ENCODE measurements around the gene COL5A3. TPM values are rescaled to one million over a fixed set of nuclear protein-coding genes. Genes with fewer than 3 reads are reported as not detected.
"Not testable (repeated sequence)": the region's sequence is repeated elsewhere in the genome, so short reads cannot be mapped to it uniquely, and the experiment has no call there.

The COL5A3 gene
- not detected for total RNA-seq

DNA sequence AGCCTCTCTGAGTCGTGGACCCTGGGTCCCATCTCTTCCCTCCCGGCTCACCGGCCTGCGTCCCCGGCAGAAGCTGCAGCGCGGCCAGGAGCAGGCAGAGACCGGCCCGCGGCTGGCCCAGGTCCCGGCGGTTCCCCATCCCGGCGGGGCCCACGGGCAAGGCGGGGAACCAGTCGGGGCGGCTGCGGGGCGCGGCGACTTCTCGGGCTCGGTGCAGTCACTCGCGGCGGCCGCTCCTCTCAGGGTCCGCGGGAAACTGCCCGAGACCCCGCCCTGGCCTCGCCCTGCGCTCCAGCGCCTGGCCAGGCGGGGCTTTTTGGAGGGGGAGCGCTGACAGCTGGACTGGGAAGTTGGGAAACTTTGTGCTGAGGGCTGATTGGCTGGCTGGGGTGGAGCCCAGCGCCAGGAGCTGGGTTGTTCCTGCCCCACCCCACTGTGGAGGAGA is at the start of gene COL5A3:
TSS of gene COL5A3 (minus strand) at position 258 of the 445 bp plus-strand sequence. CDS start at position 139, 119 bp downstream.
- Mint-ChIP-seq H3K4me1 (ENCODE audit: low read depth in 2 of 2) (peaks cover 33 to 38% of the 10 kb centered on the region in 2 donors), H3K27ac (no peak within 1 kb of the TSS), H3K4me3 (peak within 1 kb of the TSS; percentile 62), H3K9me3 (no peaks in the 10 kb centered on the region), H3K36me3 (no peaks in the 10 kb centered on the region), H3K27me3 (peaks cover 40 to 42% of the 10 kb centered on the region in 2 donors)
- no peak for DNase-seq (ENCODE audit: low spot score)
- no peak for ATAC-seq

DNA sequence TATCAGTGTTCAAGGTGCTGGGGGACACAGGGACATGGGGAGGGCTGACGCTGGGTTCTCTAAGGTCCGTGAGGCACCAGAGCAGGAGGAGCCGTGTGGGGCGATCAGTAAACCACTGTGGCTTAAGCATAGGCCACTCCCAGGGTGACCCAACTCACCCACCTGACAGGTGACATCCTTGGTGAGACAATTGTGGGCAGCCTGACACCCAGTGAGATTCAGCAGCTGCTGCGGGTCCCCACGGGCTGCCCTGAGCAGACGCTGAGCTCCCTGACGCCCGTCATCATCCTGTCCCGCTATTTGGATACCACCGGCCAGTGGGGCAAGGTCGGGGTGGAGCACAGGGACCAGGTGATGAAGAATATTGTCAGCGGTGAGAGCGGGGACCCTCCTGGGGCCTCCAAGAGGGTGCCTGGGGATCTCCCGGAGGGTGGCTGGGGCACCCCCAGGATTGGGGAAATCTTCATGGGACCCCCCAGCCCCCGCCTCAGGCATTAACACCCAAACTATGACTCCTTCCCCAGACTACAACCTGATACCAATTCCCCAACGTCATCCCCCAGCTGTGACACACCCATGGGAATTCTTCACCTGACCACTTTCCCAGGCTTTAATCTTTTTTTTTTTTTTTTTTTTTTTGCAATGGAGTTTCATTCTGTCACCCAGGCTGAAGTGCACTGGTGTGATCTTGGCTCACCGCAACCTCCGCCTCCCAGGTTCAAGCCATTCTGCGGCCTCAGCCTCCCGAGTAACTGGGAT is 42.5 kb upstream of the COL5A3 start:
- peaks cover 6 to 7% of the 10 kb centered on the region in 2 donors for H3K27me3 Mint-ChIP-seq
- H3K4me3 Mint-ChIP-seq = no peak overlapping the region
- no peak overlapping the region for H3K27ac Mint-ChIP-seq
- no peaks in the 10 kb centered on the region for H3K36me3 Mint-ChIP-seq
- ATAC-seq = no peak
- peaks cover 0 to 2% of the 10 kb centered on the region in 2 donors for H3K4me1 Mint-ChIP-seq (ENCODE audit: low read depth in 2 of 2)
- no peak for DNase-seq (ENCODE audit: low spot score)
- H3K9me3 Mint-ChIP-seq = no peaks in the 10 kb centered on the region

DNA sequence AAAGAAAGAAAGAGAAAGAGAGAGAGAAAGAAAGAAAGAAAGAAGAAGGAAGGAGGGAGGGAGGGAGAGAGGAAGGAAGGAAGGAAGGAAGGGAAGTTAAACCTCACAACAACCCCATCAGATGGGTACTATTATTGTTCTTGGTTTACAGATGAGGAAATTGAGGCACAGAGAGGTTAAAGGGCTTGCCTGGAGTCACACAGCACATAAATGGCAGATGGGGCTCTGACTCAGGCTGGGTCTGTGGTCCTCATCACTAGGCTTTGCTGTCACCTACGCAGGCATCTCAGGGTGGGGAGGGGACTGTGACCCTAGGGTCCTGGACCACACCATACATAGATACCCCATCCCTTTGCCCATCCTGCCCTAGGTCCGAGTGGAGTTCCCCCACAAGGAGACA is 39.3 kb upstream of the COL5A3 start:
- Mint-ChIP-seq H3K9me3 (no peaks in the 10 kb centered on the region), H3K27me3 (peaks cover 7 to 8% of the 10 kb centered on the region in 2 donors), H3K36me3 (no peaks in the 10 kb centered on the region), H3K4me1 (ENCODE audit: low read depth in 2 of 2) (peaks cover 0 to 2% of the 10 kb centered on the region in 2 donors), H3K4me3 (no peak overlapping the region), H3K27ac (no peak overlapping the region)
- no peak for DNase-seq (ENCODE audit: low spot score)
- no peak for ATAC-seq

DNA sequence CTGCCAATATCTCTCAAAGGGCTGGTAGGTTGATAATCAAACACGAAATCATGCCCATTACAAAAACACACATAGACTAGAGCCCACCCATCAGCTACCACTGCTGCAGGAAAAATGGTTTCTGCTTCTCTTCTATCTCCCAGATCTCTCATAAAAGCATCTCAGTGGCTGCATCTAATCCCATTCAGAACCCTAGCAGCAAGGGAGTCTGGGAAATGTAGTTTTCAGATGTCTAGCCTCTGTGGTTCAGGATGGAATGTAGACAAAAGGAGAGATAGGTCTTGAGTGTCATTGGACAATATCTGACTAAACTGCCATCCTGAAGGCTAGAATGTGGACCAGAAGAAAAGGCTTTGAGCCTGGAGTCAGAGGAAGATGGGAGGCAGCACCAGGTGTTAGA is 35.1 kb upstream of the COL5A3 start:
- Mint-ChIP-seq H3K4me1 (ENCODE audit: low read depth in 2 of 2) (peaks cover 0 to 7% of the 10 kb centered on the region in 2 donors), H3K36me3 (no peaks in the 10 kb centered on the region), H3K27ac (no peak overlapping the region), H3K4me3 (no peak overlapping the region), H3K27me3 (peaks cover 15 to 16% of the 10 kb centered on the region in 2 donors), H3K9me3 (peaks cover 2% of the 10 kb centered on the region)
- ATAC-seq (no peak), DNase-seq (ENCODE audit: low spot score) (no peak)

DNA sequence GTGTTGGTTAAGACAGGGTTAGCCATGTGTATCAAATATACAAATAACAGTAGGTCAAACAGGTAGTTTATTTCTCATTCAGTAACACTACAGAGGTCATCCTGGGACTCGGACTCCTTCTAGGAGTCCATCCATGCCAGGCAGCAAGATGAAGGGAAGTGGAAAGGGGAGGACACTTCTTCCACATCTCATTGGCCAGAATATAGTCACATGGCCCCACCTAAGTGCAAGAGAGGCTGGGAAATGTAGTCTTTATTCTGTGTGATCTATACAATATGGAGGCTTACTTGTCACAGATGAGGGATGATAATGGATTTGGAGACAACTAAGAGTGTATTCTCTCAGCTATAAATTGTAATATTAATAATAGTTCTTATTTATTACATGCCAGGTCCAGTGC is 34.1 kb upstream of the COL5A3 start:
- no peak for ATAC-seq

DNA sequence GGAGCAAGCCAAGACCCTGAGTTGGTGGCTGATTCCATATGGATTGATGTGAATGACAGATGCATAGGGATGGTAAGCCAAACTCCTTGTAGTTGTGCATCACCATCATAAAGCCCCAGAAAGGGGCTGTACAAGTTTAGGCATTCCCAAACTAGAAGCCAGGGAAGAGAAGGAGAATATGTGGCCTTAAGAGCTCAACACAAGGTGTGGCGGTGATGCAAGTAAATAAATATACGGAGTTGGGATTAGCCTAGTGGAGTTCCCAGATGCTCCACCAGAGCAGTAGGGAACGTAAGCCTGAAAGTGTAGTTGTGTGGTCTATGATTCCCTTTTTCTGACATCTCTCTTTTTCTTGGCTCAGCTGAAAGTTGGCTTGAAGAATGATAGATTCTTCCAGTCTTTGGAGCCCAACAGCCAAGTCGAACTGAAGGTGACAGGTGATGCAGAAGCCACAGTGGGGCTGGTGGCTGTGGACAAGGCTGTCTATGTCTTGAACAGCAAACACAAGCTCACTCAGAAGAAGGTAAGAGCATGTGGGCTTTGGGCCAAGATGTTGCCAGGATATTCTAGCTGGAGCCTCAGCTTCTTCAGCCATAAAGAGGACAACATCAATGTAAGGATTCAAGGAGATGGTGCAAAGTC is 33.1 kb upstream of the COL5A3 start:
- Mint-ChIP-seq H3K27ac (no peak overlapping the region), H3K9me3 (peaks cover 2% of the 10 kb centered on the region), H3K36me3 (no peaks in the 10 kb centered on the region), H3K4me1 (ENCODE audit: low read depth in 2 of 2) (peaks cover 0 to 7% of the 10 kb centered on the region in 2 donors), H3K4me3 (no peak overlapping the region), H3K27me3 (peaks cover 13 to 18% of the 10 kb centered on the region in 2 donors)
- ATAC-seq = no peak
- DNase-seq (ENCODE audit: low spot score) = no peak

More for the DNA sequence above, 34.1 kb upstream of the COL5A3 start:
- peaks cover 0 to 7% of the 10 kb centered on the region in 2 donors for H3K4me1 Mint-ChIP-seq (ENCODE audit: low read depth in 2 of 2)
- H3K36me3 Mint-ChIP-seq = no peaks in the 10 kb centered on the region
- H3K4me3 Mint-ChIP-seq = no peak overlapping the region
- no peak for DNase-seq (ENCODE audit: low spot score)
- peaks cover 15 to 16% of the 10 kb centered on the region in 2 donors for H3K27me3 Mint-ChIP-seq
- H3K9me3 Mint-ChIP-seq = peaks cover 2% of the 10 kb centered on the region
- no peak overlapping the region for H3K27ac Mint-ChIP-seq

DNA sequence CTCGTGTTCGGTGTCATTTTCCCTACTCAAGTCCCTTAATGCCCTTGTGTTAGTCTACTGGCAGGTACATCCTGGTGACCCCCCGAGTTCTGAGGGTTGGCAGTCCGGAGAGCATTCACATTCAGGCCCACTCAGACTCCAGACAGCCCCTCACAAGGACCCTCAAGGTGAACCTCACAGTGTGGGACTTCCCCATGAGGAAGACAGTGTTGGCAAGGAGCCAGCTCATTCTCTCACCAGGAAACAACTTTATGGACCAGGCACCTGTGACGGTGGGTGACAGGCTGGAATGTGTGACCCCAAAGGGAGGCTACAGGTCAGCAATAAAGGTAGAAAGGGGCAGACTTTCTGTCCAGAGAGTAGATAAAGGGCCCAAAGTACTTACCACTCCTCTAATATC is 27.5 kb upstream of the COL5A3 start:
- Mint-ChIP-seq H3K4me3 (no peak overlapping the region), H3K4me1 (ENCODE audit: low read depth in 2 of 2) (no peaks in the 10 kb centered on the region), H3K9me3 (no peaks in the 10 kb centered on the region), H3K27ac (no peak overlapping the region), H3K36me3 (no peaks in the 10 kb centered on the region), H3K27me3 (peaks cover 11 to 15% of the 10 kb centered on the region in 2 donors)
- ATAC-seq (no peak), DNase-seq (ENCODE audit: low spot score) (no peak)

DNA sequence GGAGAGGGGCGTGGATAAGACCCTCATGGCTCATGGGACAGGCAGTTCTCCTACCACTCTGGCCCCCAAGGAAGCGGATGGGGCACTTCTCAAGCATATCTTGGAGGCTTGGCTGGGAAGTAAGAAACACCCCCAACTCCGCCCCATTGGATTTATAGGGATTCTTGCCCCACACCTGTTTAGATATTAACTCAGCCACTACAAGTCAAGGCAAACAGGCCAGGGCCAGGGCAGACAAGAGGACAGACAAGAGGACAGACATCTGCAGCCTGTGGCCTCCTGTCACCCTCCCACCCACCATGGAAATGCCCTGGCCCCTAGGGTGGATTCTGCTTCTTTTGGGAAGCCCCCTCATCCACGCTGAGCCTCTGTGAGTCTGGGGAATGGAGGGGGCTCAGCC is 27.1 kb upstream of the COL5A3 start:
- H3K9me3 Mint-ChIP-seq = no peaks in the 10 kb centered on the region
- no peaks in the 10 kb centered on the region for H3K4me1 Mint-ChIP-seq (ENCODE audit: low read depth in 2 of 2)
- peaks cover 15 to 20% of the 10 kb centered on the region in 2 donors for H3K27me3 Mint-ChIP-seq
- H3K36me3 Mint-ChIP-seq = no peaks in the 10 kb centered on the region
- DNase-seq (ENCODE audit: low spot score) = no peak
- no peak for ATAC-seq
- no peak overlapping the region for H3K27ac Mint-ChIP-seq
- no peak overlapping the region for H3K4me3 Mint-ChIP-seq

DNA sequence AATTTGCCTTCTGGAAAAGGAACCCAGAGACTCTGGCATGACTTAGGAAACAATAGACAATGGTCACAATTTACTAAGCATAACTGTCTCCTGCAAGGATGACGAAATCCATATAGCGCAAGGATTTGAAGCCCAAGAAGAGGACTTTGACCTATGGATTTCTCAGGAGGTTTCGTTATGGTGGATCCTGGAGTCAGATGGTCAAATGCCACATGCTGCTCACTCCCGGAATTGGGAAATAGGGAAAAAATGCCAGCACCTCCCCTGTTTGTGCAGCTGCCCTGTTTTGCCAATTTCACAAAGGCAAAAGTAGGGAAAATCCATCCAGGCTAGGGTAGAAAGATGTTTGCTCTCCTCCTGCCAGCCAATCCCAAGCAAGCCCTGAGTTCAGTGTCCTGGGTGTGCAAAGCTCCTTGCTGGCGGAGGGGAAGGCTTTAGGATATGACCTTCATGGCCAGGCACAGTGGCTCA is 26.3 kb upstream of the COL5A3 start:
- Mint-ChIP-seq H3K4me1 (ENCODE audit: low read depth in 2 of 2) (no peaks in the 10 kb centered on the region), H3K9me3 (no peaks in the 10 kb centered on the region), H3K27ac (no peak overlapping the region), H3K27me3 (peaks cover 20 to 23% of the 10 kb centered on the region in 2 donors), H3K36me3 (no peaks in the 10 kb centered on the region), H3K4me3 (no peak overlapping the region)
- DNase-seq (ENCODE audit: low spot score) (no peak), ATAC-seq (no peak)

DNA sequence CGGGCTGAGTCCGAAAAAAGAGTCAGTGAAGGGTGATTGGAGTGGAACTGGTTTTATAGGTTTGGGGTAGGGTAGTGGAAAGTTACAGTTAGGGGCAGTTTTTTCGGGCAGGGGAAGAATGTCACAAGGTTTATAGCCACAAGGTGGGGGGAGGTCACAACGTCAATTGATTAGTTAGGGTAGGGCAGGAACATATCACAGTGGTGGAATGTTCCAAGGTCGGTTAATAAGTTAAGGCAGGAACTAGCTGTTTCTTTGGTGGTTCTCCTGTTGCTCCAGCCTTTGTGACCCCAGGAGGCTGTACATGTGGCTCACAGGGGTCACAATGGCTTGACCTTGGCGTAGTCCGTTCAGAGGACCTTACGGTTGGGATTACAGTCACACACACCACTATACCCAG is 23.3 kb upstream of the COL5A3 start:
- H3K27ac Mint-ChIP-seq = no peak overlapping the region
- DNase-seq (ENCODE audit: low spot score) (no peak), ATAC-seq (no peak)
- H3K4me3 Mint-ChIP-seq = no peak overlapping the region
- H3K9me3 Mint-ChIP-seq = no peaks in the 10 kb centered on the region
- no peaks in the 10 kb centered on the region for H3K4me1 Mint-ChIP-seq (ENCODE audit: low read depth in 2 of 2)
- H3K27me3 Mint-ChIP-seq = peaks cover 17 to 20% of the 10 kb centered on the region in 2 donors
- H3K36me3 Mint-ChIP-seq = no peaks in the 10 kb centered on the region

DNA sequence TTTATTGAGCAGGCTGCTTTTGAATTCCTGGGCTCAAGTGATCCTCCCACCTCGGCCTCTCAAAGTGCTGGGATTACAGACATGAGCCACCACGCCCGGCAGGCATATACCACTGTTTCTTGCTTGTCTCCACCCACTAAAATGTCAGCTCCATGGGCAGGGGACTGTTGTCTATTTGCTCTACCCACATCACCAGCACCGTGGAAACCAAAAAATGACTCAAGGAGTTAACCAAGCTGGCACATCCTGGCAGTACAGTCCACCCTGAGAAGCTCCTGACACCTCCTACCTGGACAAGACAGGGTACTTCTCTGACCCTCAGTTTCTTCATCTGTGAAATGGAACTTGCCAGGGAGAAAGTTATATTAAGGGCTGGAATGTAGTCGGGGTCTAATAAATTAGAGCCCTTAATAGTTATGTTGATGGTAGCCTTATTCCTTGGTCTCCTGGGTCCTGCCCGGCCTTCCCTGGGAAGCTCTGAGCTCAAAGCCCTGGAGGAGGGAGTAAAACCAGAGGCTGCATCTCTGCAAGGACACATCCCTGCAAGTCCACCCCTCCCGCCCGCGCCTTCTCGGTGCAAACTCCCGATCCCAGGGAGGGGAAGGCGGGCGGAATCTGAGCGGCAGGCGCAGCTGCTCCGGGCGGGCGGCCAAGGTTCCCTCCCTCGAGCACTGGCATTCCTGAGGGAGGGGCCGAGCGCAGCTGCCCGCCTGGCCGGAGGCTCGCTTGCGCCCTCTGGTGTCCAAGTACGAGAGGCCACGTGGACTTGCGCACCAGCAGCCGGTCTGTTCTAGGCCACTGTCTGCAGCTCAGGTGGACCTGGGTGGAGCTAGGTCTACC is 17.1 kb upstream of the COL5A3 start:
- H3K27me3 Mint-ChIP-seq = peaks cover 8 to 15% of the 10 kb centered on the region in 2 donors
- no peak overlapping the region for H3K4me3 Mint-ChIP-seq
- DNase-seq (ENCODE audit: low spot score) (peak; percentile 84), ATAC-seq (peak; percentile 91 to 92)
- H3K27ac Mint-ChIP-seq = no peak overlapping the region
- no peaks in the 10 kb centered on the region for H3K9me3 Mint-ChIP-seq
- no peaks in the 10 kb centered on the region for H3K4me1 Mint-ChIP-seq (ENCODE audit: low read depth in 2 of 2)
- H3K36me3 Mint-ChIP-seq = no peaks in the 10 kb centered on the region

DNA sequence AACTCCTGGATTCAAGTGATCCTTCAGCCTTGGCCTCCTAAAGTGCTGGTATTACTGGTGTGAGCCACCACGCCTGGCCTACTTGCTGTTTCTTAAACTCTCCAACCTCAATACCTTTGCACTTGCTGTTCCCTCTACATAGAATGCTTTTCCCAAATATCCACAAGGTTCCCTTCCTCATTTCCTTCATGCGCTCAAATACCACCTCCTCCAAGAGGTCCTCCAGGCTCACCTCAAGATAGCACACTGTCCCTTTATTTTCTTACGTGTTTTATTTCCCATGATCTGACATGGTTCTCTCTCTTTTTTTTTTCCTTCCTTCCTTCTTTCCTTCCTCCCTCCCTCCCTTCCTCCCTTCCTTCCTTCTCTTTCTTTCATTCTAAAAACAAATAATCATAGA is 16.4 kb upstream of the COL5A3 start:
- Mint-ChIP-seq H3K27ac (no peak overlapping the region), H3K36me3 (no peaks in the 10 kb centered on the region), H3K4me1 (ENCODE audit: low read depth in 2 of 2) (no peaks in the 10 kb centered on the region), H3K4me3 (no peak overlapping the region), H3K27me3 (peaks cover 5 to 10% of the 10 kb centered on the region in 2 donors), H3K9me3 (no peaks in the 10 kb centered on the region)
- DNase-seq (ENCODE audit: low spot score) (no peak), ATAC-seq (no peak)

DNA sequence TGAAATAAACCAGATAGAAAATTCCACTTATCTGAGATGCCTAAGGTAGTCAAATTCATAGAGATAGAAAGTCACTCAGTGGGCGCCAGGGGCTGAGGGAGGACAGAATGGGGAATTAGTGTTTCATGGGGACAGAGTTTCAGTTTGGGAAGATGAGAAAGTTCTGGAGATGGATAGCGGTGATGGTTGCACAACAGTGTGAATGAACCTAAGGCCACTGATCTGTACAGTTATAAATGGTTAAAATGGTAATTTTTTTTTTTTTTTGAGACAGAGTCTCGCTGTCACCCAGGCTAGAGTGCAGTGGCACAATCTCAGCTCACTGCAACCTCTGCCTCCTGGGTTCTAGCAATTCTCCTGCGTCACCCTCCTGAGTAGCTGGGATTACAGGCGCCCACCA is 12.8 kb upstream of the COL5A3 start:
- not testable (repeated sequence) for DNase-seq (ENCODE audit: low spot score); H3K36me3 Mint-ChIP-seq; H3K4me3 Mint-ChIP-seq; H3K9me3 Mint-ChIP-seq; H3K4me1 Mint-ChIP-seq (ENCODE audit: low read depth in 2 of 2); H3K27ac Mint-ChIP-seq; ATAC-seq
- peaks cover 10 to 11% of the 10 kb centered on the region in 2 donors for H3K27me3 Mint-ChIP-seq

All from natural killer cell treated with Interleukin-12 subunit alpha and Interleukin-12 subunit beta and Interleukin-15 and Interleukin-18, amount 100 ng/mL, for 72 hours (primary cell).